NAMALWA (cell line): Measurements from ENCODE around the gene C3.
"Not testable (repeated sequence)": the region's sequence is repeated elsewhere in the genome, so short reads cannot be mapped to it uniquely, and the experiment has no call there.

ENCODE experiments used
- DNase-seq: peaks from one replicate; pipeline ENCODE4 v3.0.0-alpha.2; 2015; ENCODE audit warnings: low spot score

C3 gene

DNA sequence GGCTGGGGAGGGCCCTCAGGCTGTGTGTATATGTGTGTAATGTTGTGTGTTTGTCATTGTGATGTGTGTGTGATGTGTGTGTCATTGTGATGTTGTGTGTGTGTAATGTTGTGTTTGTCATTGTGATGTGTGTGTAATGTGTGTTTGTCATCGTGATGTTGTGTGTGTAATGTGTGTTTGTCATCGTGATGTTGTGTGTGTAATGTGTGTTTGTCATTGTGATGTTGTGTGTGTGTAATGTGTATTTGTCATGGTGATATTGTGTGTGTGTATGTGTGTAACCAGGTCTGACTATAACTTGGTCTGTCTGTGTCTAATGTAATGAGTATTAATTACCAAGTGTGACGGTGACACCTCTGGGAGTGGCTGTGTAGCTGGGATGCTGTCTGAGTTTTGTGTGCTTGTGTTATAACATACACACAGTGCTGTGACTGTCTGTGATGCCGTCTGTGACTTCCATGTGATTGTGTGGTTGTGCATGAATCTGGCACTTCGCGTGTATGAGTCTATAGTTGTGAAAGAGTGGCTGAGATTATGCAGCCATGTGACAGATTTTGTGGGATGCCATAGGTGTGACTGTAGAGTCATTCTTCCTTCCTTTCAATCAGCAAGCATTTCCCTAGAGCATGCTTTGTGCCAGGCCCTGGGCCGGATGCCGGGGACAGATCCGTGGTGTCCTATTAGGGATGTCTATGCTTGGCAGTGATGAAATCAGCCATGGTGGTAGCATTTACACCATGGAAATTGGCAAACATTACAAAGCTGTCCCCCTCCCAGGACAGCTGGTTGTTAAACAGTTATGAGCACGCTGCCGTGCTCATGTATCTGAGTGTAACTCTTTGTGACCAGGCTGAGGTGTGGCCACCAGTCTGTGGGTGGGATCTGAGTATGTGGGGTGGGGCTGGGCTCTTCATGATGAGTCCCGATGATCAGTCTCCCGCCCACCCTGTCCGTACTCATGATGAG lies 56.9 kb downstream of the C3 start:
- DNase-seq, result no peak

DNA sequence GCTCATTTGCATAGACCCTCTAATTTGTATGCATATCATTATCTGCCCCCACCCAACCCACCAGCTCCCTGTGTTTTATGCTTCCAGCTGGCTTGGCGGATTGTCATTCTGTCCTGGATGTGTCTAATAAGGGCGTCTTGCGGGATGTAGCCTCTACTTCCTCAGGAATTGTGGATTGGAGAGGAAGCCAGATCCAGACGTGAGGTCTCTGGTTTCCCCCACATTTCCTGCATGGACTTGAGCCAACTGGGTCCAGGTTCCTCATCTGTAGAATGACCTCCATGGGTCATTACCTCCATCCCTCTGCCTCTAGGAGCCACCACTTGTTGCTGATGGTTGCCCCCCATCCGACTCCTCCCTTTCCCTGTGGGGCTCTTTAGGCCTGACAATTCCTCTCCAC lies 57.7 kb downstream of the C3 start:
- DNase-seq, result no peak

DNA sequence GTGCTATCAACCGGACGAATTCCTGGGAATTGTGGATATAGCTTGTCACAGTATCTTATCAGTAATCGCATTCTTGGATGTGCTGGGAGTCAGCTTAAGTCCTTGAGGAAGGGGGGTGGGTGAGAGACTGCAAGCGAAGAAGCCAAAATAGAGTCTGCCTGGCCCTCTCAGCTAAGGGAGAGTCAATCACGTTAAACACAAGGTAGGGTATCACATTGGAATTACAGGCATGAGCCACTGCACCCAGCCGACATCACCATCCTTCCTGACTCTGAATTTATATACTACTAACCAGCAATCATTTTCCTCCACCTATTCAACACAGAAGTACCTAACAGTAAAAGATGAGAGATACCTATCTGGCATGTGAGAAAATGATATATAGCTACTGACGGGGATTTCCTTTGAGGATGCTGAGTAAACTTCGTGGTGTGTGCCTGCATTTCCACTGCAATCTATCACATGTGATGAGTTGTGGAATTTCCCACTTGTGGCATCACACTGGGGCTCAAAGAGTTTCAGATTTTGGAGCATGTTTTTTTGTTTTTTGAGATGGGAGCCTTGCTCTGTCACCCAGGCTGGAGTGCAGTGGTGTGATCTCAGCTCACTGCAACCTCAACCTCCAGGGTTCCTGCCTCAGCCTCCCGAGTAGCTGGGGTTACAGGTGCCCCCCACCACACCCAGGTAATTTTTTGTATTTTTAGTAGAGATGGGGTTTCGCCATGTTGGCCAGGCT lies 58.8 kb downstream of the C3 start:
- DNase-seq, result not testable (repeated sequence)

DNA sequence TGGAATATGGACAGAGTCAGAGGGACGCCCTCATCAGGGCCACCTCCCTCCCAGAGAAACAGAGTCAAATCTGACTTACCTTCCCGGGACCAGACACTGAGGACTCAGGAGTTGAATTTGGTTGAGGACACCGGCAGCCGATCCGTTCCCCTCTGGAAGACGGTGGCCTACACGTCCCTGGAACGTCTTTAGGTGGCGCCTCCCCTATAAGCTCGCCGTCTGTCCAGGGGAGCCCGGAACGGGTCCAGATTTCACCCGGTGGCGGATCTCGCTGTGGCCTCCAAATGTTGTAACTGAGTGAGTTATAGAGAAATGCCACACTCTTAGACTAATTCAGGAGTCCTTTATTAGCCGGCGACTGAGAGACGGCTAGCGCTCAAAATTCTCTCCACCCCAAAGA lies 59.5 kb downstream of the C3 start:
- DNase-seq, result no peak

DNA sequence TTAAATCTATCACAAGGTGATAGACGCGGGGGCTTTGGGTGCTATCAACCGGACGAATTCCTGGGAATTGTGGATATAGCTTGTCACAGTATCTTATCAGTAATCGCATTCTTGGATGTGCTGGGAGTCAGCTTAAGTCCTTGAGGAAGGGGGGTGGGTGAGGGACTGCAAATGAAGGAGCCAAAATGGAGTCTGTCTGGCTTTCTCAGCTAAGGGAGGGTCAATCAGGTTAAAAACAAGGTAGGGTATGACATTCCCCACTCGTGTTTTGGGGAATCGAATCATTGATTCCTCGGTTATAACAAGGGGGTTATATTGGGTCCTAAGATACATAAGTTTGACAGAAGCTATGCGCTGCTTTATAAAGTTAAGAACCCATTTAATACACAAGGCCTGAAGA lies 64.1 kb downstream of the C3 start:
- not testable (repeated sequence) for DNase-seq

DNA sequence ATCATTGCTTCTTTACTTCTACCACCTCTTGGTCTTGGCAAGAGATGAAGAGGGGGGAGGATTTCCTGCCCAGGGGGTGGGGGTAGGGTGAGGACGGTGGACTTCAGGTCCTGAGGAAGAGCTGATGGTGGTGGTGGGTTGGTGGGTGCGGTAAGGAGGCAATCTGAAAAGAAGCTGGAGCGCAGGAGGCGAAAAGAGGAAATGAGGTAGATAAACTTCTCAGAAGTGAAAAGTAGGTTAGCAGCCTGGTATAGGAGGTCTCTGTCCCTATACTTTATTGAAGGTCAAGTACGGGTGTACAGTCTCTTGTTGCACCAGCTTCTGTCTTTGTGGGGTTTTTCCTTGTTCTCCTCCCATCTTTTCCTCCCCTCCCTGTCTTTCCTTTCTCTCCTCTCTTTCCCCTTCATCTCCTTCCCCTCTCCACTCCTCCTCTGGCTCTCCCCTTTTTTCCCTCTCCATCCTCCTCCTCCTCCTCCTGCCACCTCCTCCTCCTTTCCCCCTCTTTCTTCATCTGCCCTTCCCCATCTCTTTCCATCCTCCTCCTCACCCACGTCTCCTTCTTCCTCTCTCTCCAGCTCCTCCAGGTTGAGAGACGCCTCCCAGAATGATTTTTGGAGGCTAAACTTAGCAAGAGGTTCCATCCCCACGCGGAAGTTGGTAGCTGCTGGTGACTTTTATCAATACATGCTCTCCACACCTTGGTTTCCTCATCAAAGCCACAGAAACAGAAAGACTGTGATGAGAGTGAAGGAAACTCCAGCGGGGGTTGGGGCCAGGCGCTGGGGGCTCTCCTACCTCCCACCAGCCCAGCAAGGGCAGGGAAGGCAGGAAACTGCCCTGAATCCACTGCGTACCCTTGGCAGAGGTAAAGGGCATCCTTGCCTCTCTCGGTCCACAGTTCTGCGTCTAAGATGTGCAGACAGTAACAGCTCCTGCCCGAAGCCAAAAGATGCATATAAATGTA lies 65.8 kb downstream of the C3 start:
- DNase-seq, result no peak

DNA sequence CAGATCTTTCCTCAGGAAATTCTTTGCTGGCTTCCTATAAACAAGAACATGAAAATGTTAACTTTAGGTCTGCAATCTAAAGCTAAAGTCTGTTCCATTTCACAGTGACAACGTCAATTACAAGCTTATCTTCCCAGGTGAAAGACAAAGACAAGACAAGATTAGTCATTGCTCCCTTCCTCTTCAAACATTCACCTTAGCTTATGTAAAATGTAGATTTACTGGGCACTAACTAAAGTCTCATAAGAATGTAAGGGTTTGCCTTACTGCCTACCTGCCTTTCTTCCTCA lies 67.7 kb downstream of the C3 start:
- DNase-seq, result no peak

DNA sequence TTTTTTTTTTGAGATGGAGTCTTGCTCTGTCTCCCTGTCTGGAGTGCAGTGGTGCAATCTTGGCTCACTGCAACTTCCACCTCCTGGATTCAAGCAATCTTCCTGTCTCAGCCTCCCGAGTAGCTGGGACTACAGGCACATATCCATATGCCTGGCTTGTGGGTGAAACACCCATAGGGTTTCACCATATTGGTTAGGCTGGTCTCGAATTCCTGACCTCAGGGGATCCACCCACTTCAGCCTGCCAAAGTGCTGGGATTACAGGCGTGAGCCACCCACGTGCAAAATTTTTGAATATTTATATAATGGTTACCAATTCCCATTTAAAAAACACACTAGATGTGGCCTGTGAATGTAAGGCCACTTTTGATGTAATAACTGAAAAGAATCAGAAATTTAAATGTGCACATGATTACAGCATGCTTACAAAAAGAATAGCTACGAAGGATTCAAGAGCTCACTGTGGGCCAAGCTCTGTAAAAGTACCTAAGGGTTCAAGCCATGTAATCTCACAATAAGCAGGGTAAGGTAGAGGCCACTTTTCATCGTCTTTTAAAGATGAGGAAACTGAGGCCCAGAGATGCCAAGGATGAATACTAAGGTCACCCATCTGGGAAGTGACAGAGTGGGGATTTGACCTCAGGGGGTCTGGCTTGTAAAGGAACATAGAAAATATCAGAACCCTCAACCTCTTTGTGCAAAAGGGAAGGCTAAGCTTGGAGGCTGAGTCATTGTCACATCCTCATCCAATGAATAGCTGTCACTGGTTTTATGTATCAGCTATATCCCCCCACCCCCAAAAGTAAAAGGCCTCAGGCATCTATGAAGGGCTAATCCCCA lies 68.3 kb downstream of the C3 start:
- no peak for DNase-seq

DNA sequence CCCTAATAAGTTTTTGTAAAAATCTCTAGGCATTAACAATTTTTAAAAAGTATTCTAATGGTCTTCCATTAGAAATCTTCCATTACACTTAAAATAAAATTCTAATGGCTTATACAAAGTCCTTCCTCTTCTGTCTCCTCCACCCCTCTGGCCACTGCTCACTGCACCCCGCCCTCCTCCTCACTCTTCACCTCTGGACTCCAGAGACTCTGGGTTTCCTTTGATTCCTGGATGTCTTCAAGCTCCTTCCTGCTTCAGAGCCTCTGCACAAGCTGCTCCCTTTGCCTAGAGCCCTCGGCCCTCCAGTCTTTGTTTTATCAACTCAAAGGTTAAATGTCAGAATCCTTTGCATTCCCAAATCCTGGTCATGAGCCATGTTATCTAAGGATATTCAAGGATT lies 71.3 kb downstream of the C3 start:
- no peak for DNase-seq

DNA sequence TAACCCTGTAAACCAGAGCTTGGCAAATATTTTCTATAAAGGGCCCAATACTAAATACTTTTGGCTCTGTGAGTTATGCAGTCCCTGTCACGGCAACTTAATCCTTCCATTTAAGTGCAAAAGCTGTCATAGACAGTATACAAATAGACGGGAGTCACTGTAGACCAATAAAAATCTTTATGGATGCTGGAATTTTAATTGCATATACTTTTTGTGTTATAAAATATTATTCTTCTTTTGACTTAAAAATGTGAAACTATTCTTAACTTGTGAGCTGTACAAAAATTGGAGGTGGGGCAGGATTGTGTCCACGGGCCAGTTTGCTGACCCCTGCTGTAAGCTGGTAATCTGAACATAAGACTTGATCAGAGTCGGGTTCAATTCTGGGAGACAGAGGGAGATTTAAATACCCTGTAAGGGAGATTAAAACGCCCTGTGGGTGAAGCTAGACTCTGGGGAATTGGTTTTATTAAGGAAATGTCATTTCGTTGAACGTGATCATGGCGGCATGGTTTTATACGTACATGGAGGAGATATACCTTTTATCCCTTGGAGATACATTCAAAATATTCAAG lies 72.2 kb downstream of the C3 start:
- DNase-seq, result no peak

DNA sequence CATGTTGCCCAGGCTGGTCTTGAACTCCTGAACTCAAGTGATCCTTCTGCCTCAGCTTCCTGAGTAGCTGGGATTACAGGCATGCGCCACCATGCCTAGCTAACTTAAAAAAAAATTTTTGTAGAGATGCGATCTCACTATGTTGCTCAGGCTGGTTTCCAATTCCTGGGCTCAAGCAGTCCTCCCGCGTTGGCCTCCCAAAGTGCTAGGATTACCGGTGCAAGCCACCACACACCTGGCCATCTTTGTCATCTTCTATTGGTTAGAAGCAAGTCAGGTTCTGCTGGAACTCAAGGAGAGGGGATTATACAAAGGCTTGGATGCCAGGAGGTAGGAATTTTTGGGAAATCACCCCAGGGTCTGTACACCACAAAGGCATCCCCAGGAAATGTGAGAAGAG lies 75.7 kb downstream of the C3 start:
- DNase-seq, result no peak

DNA sequence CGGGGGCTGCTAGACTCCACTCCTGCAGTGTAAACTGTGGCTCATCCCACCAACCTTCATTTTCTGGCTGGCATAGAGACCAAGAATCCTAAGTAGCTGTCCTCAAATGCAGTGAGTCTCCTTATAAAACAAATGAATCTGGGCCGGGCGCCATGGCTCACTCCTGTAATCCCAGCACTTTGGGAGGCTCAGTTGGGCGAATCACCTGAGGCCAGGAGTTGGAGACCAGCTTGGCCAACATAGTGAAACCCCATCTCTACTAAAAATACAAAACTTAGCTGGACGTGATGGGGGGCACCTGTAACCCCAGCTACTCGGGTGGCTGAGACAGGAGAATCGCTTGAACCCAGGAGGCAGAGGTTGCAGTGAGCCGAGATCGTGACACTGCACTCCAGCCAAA lies 80.1 kb downstream of the C3 start:
- DNase-seq, result not testable (repeated sequence)

DNA sequence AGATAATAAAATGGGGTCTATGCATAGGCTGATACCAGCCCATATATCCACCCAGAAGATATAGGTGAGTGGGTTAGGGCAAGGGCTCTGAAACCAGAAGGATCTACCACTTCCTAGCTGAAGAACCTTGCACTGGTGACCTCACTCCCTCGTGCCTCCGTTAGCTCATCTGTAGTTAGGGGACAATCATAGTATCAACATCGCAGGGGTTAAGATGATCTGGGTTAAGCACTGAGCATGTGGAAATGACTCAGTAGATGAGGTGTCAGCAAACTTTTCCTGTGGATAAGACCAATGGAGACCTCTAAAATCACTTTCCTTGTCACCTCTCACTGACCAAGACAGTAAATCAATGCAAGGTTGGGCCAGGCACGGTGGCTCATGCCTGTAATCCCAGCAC lies 81.0 kb downstream of the C3 start:
- DNase-seq, result no peak

DNA sequence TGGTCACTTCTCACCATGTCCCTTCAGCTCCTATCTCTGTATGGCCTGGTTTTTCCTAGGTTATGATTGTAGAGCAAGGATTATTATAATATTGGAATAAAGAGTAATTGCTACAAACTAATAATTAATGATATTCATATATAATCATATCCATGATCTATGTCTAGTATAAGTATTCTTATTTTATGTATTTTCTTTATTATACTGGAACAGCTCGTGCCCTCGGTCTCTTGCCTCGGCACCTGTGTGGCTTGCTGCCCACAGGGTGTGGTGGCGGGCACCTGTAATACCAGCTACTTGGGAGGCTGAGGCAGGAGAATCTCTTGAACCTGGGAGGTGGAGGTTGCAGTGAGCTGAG lies 87.0 kb downstream of the C3 start:
- DNase-seq, result not testable (repeated sequence)

DNA sequence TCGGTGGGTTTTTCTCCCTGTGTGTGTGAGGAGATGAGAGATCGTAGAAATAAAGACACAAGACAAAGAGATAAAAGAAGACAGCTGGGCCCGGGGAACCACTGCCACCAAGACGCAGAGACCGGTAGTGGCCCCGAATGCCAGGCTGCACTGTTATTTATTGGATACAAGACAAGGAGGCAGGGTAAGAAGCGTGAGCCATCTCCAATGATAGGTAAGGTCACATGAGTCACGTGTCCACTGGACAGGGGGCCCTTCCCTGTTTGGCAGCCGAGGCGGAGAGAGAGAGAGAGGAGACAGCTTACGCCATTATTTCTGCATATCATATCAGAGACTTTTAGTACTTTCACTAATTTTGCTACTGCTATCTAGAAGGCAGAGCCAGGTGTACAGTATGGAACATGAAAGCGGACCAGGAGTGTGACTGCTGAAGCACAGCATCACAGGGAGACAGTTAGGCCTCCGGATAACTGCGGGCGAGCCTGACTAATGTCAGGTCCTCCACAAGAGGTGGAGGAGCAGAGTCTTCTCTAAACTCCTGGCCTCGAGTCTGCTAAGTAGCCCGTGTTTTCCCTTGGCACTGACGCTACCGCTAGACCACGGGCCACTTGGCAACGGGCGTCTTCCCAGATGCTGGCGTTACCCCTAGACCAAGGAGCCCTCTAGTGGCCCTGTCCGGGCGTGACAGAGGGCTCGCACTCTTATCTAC lies 87.5 kb downstream of the C3 start:
- DNase-seq, result peak; percentile 77

DNA sequence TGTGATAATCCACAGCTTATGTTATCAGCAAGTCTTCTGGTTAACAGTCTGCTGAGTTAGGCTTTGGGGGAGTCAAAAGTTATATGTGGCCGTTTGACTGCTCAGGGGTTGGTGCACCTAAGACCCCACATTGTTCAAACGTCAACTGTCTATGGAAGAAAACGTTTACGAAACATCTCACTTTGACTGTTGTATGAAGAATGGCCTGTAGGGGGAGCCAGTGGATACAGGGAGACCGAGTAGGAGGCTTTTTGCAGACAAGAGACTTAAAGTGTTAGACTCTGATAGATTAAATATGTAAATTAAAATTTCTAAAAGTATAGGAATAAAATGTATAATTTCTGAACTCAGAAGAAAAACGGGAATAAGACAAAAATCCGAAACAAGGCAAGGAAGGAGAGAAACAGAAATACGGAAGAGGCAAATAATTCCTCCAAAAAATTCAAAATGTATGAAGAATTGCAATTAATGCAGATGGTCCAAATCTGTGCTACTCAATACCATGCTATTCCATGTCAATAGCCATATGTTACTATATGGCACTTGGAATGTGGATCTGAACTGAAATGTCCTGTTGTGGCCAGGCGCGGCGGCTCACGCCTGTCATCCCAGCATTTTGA lies 88.3 kb downstream of the C3 start:
- DNase-seq, result peak; percentile 93
